Keratinocyte (primary cell): ENCODE data around the gene ADAD2. TPM values are rescaled to one million over a fixed set of nuclear protein-coding genes. Genes with fewer than 3 reads are reported as not detected.

Experiments used
- DNase-seq: peaks from one replicate; pipeline ENCODE4 v3.0.0-alpha.2; 2011; ENCODE audit warnings: low read depth, missing footprints, low spot score
- FAIRE-seq: peaks from 2 replicates; lab custom pipeline; 2011; peaks lifted over from hg19 to GRCh38; lab: Jason Lieb, UNC
- H2AFZ ChIP-seq: 2 replicates; pipeline ENCODE4 v1.6.0; 2012; ENCODE audit warnings: low read length, control low read depth, inconsistent platforms; ENCODE audit not compliant: control insufficient read depth
- H3K27ac ChIP-seq: 2 replicates; pipeline ENCODE4 v1.5.1; 2011; ENCODE audit warnings: low read length; ENCODE audit not compliant: control insufficient read depth, insufficient read depth
- H3K27me3 ChIP-seq: 3 replicates; pipeline ENCODE4 v1.6.0; 2011; ENCODE audit warnings: low read length; ENCODE audit not compliant: control insufficient read depth, insufficient read depth; ENCODE audit errors: extremely low read depth
- H3K36me3 ChIP-seq, 2 experiments: 2 replicates in 1 of 2; 3 replicates in 1 of 2; pipeline ENCODE4 v1.5.1; 2011; ENCODE audit warnings: low read length in 2 of 2, mild to moderate bottlenecking in 1 of 2; ENCODE audit not compliant: control insufficient read depth in 2 of 2, insufficient read depth in 2 of 2; ENCODE audit errors: extremely low read depth in 1 of 2
- H3K4me1 ChIP-seq: 3 replicates; pipeline ENCODE4 v1.5.1; 2011; ENCODE audit warnings: low read length; ENCODE audit not compliant: control insufficient read depth, insufficient read depth; ENCODE audit errors: extremely low read depth
- H3K4me2 ChIP-seq: 3 replicates; pipeline ENCODE4 v1.6.0; 2011; ENCODE audit warnings: low read depth, low read length; ENCODE audit not compliant: control insufficient read depth, insufficient read depth; ENCODE audit errors: extremely low read depth
- H3K4me3 ChIP-seq, 3 experiments: fragments of 200-600 bp in 1 of 3; sonication (generic) in 1 of 3; 2 replicates in 2 of 3; 3 replicates in 1 of 3; pipeline ENCODE4 v1.5.1; 2011 to 2016; ENCODE audit warnings: low read length in 3 of 3, mild to moderate bottlenecking in 3 of 3, control low read depth in 2 of 3, inconsistent platforms in 1 of 3, low read depth in 1 of 3, mixed read lengths in 1 of 3, mixed run types in 1 of 3, moderate library complexity in 1 of 3; ENCODE audit not compliant: control insufficient read depth in 2 of 3, insufficient read depth in 2 of 3; ENCODE audit errors: extremely low read depth in 1 of 3
- H3K79me2 ChIP-seq: 2 replicates; pipeline ENCODE4 v1.6.0; 2012; ENCODE audit warnings: low read length; ENCODE audit not compliant: control insufficient read depth, insufficient read depth
- H3K9ac ChIP-seq: 3 replicates; pipeline ENCODE4 v1.6.0; 2011; ENCODE audit warnings: low read length; ENCODE audit not compliant: control insufficient read depth, insufficient read depth; ENCODE audit errors: extremely low read depth
- H3K9me1 ChIP-seq: 3 replicates; pipeline ENCODE4 v1.6.0; 2011; ENCODE audit warnings: low read length; ENCODE audit not compliant: control insufficient read depth, insufficient read depth; ENCODE audit errors: extremely low read depth
- H3K9me3 ChIP-seq: 2 replicates; pipeline ENCODE4 v1.5.1; 2012; ENCODE audit warnings: low read depth, low read length; ENCODE audit not compliant: control insufficient read depth
- H4K20me1 ChIP-seq: 3 replicates; pipeline ENCODE4 v1.6.0; 2011; ENCODE audit warnings: low read length; ENCODE audit not compliant: control insufficient read depth, insufficient read depth; ENCODE audit errors: extremely low read depth
- EZH2 ChIP-seq: IDR thresholded peaks from one replicate; pipeline ENCODE4 v1.6.1; 2012; ENCODE audit warnings: inconsistent platforms, mild to moderate bottlenecking, low read length, moderate library complexity
- dilution Hi-C: fragments of 300-500 bp; cut with MboI; formaldehyde crosslinking; loops from one replicate; pipeline ENCODE4 v1.7.0; 2020; ENCODE audit warnings: low sequenced_read_pairs; ENCODE audit not compliant: extremely low pct_ligation_motif_present
- polyA plus RNA-seq, 5 experiments: library from polyadenylated mRNA; depleted of rRNA in 3 of 5; stranded (reverse) in 3 of 5; stranded (forward) in 1 of 5; unstranded in 1 of 5; fragments of >200 nt; gene quantifications; 1 replicate in 1 of 5; 2 replicates in 3 of 5; 3 replicates in 1 of 5; pipeline versions ENCODE4 v1.2.1 to v1.2.3, GENCODE V29; 2011 to 2012; ENCODE audit warnings: missing spikeins in 2 of 5, low read depth in 1 of 5, low replicate concordance in 1 of 5
- TF ChIP-seq, protein P1 (sequence below), 3 experiments: IDR thresholded peaks in 1 of 3; conservative IDR thresholded peaks in 1 of 3; optimal IDR thresholded peaks in 1 of 3; 2 replicates in 2 of 3; 3 replicates in 1 of 3; pipeline versions ENCODE3 to v1.5.1; 2011; ENCODE audit warnings: low read length in 3 of 3, mild to moderate bottlenecking in 3 of 3, moderate library complexity in 2 of 3, control low read depth in 1 of 3, inconsistent platforms in 1 of 3; ENCODE audit not compliant: insufficient read depth in 2 of 3; ENCODE audit errors: extremely low read depth in 1 of 3

The ADAD2 gene
- polyA plus RNA-seq, 1 donor (not counting 4 experiments of a cell fraction or from before 2014, with no cell fraction given) = not detected

DNA sequence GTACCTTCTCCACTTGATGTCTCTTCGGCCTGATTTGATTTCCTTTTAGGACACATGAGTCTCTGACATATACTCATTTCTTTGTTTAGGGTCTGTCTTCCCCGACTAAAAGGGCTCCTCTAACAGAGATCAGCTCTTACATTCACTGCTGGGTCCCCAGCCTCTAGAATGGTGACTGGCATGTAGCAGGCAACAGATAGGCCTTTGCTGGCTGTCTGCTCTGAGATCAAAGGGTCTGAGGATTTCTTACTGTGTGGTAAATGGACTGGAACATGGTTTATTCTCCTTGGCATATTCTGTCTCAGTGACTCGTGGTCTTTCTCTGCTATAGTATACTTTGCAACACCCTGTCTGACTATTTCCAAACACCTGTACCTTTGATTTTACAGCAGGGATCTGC lies 29.2 kb upstream of the ADAD2 start:
- no peaks in the 10 kb centered on the region for H3K4me1 ChIP-seq
- no peak overlapping the region for H2AFZ ChIP-seq
- no peaks in the 10 kb centered on the region for H3K79me2 ChIP-seq
- no peak overlapping the region for H3K4me3 ChIP-seq
- H3K27me3 ChIP-seq = peaks cover 7% of the 10 kb centered on the region
- TF ChIP-seq EZH2 = no peak
- TF ChIP-seq, protein P1, sequence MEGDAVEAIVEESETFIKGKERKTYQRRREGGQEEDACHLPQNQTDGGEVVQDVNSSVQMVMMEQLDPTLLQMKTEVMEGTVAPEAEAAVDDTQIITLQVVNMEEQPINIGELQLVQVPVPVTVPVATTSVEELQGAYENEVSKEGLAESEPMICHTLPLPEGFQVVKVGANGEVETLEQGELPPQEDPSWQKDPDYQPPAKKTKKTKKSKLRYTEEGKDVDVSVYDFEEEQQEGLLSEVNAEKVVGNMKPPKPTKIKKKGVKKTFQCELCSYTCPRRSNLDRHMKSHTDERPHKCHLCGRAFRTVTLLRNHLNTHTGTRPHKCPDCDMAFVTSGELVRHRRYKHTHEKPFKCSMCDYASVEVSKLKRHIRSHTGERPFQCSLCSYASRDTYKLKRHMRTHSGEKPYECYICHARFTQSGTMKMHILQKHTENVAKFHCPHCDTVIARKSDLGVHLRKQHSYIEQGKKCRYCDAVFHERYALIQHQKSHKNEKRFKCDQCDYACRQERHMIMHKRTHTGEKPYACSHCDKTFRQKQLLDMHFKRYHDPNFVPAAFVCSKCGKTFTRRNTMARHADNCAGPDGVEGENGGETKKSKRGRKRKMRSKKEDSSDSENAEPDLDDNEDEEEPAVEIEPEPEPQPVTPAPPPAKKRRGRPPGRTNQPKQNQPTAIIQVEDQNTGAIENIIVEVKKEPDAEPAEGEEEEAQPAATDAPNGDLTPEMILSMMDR (optimal IDR thresholded peaks at IDR 0.05 in 1 of 3, IDR thresholded peaks at IDR 0.05 in 1 of 3, conservative IDR thresholded peaks at IDR 0.05 in 1 of 3; ENCODE audit: extremely low read depth in 1 of 3, insufficient read depth in 2 of 3, low read length in 3 of 3) = no peak
- H3K36me3 ChIP-seq = no peaks in the 10 kb centered on the region
- H4K20me1 ChIP-seq = no peaks in the 10 kb centered on the region
- no peaks in the 10 kb centered on the region for H3K9me3 ChIP-seq
- no peaks in the 10 kb centered on the region for H3K9me1 ChIP-seq
- FAIRE-seq (no peak), DNase-seq (no peak)
- dilution Hi-C loops = no loop called here
- H3K27ac ChIP-seq = no peak overlapping the region
- no peak overlapping the region for H3K9ac ChIP-seq
- no peak overlapping the region for H3K4me2 ChIP-seq

DNA sequence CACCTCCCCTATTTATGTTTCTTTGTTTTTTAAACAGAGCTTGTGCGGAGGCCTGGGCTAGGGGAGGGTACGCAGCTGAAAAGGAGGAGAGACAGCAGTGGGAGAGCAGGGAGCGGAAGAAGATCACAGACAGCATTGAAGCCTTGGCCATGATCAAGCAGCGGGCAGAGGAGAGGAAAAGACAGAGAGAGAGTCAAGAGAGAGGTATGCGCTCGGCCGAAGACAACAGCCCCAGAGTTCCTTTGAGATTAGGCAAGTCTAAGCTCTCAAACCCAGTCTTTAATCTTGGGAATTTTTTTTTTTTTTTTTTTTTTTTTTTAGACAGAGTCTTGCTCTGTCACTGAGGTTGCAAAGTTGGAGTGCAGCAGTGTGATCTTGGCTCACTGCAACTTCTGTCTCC lies 25.2 kb upstream of the ADAD2 start:
- no peak for FAIRE-seq
- Histone ChIP-seq H3K4me2 (no peak overlapping the region), H3K79me2 (no peaks in the 10 kb centered on the region), H3K9ac (no peak overlapping the region), H3K4me1 (no peaks in the 10 kb centered on the region), H3K36me3 (no peaks in the 10 kb centered on the region), H4K20me1 (no peaks in the 10 kb centered on the region), H3K27me3 (peaks cover 10% of the 10 kb centered on the region), H3K27ac (no peak overlapping the region), H2AFZ (no peak overlapping the region), H3K9me3 (no peaks in the 10 kb centered on the region), H3K4me3 (no peak overlapping the region), H3K9me1 (no peaks in the 10 kb centered on the region)
- TF ChIP-seq, protein P1 (optimal IDR thresholded peaks at IDR 0.05 in 1 of 3, IDR thresholded peaks at IDR 0.05 in 1 of 3, conservative IDR thresholded peaks at IDR 0.05 in 1 of 3; ENCODE audit: extremely low read depth in 1 of 3, insufficient read depth in 2 of 3, low read length in 3 of 3) = no peak
- TF ChIP-seq EZH2 = no peak
- DNase-seq = no peak
- dilution Hi-C loops = no loop called here
